Loucy (cell line): ENCODE data around the gene ALPL.

Experiments
- H2AFZ ChIP-seq: fragments of 200-600 bp; sonication (generic); 2 replicates; pipeline ENCODE4 v1.6.0; 2016; ENCODE audit warnings: antibody characterized with exemption, mild to moderate bottlenecking, low read length, moderate library complexity
- H3F3A ChIP-seq: fragments of 200-600 bp; 2 replicates; pipeline ENCODE4 v1.6.0; 2016; ENCODE audit warnings: antibody characterized with exemption, low read depth, mild to moderate bottlenecking
- H3K27me3 ChIP-seq: fragments of 200-600 bp; sonication (generic); 2 replicates; pipeline ENCODE4 v1.6.1; 2014; ENCODE audit warnings: low read length, mild to moderate bottlenecking; ENCODE audit not compliant: insufficient read depth, poor library complexity, severe bottlenecking
- H3K36me3 ChIP-seq: fragments of 200-600 bp; sonication (generic); 2 replicates; pipeline ENCODE4 v1.6.1; 2016; ENCODE audit warnings: low read length; ENCODE audit not compliant: insufficient read depth
- H3K4me1 ChIP-seq: fragments of 200-600 bp; sonication (generic); 2 replicates; pipeline ENCODE4 v1.5.1; 2014; ENCODE audit warnings: low read length, mild to moderate bottlenecking; ENCODE audit not compliant: insufficient read depth, poor library complexity, severe bottlenecking
- H3K4me2 ChIP-seq: fragments of 200-600 bp; sonication (generic); 2 replicates; pipeline ENCODE4 v1.6.0; 2014; ENCODE audit warnings: antibody characterized with exemption, low read length, low read depth, mild to moderate bottlenecking; ENCODE audit not compliant: poor library complexity, severe bottlenecking
- H3K4me3 ChIP-seq: fragments of 200-600 bp; sonication (generic); 2 replicates; pipeline ENCODE4 v1.5.1; 2014; ENCODE audit warnings: low read length, mild to moderate bottlenecking, mixed read lengths; ENCODE audit not compliant: poor library complexity, severe bottlenecking
- H3K79me2 ChIP-seq: fragments of 200-600 bp; sonication (generic); 2 replicates; pipeline ENCODE4 v1.6.1; 2014; ENCODE audit warnings: low read length; ENCODE audit not compliant: insufficient read depth
- H3K9ac ChIP-seq: fragments of 200-600 bp; sonication (generic); 2 replicates; pipeline ENCODE4 v1.6.0; 2014; ENCODE audit warnings: mild to moderate bottlenecking, low read depth, low read length, moderate library complexity; ENCODE audit not compliant: poor library complexity, severe bottlenecking
- H3K9me2 ChIP-seq: fragments of 200-600 bp; sonication (generic); replicated peaks from 2 replicates; pipeline ENCODE4 v1.6.1; 2016; ENCODE audit warnings: low read depth, low read length, mixed read lengths
- H3K9me3 ChIP-seq: fragments of 200-600 bp; sonication (generic); 2 replicates; pipeline ENCODE4 v1.6.1; 2014; ENCODE audit warnings: mild to moderate bottlenecking, antibody characterized with exemption, low read length, low read depth; ENCODE audit not compliant: insufficient read depth
- H4K20me1 ChIP-seq: fragments of 200-600 bp; sonication (generic); 2 replicates; pipeline ENCODE4 v1.6.0; 2014; ENCODE audit warnings: antibody characterized with exemption, low read length, mild to moderate bottlenecking; ENCODE audit not compliant: insufficient read depth, poor library complexity, severe bottlenecking
- CTCF ChIP-seq: fragments of 200-600 bp; sonication (generic); conservative IDR thresholded peaks from 2 replicates; pipeline ENCODE4 v1.5.1; 2014; ENCODE audit warnings: mild to moderate bottlenecking, antibody characterized with exemption, low read length
- EZH2phosphoT487 ChIP-seq: fragments of 200-600 bp; IDR thresholded peaks from 2 replicates; pipeline ENCODE4 v1.6.1; 2018; ENCODE audit warnings: antibody characterized with exemption, mild to moderate bottlenecking, moderate library complexity, borderline replicate concordance

Gene ALPL

GRCh38 chr1:21618059-21618458, 108.8 kb downstream of the ALPL start:
- Histone ChIP-seq H3K4me1 (no peaks in the 10 kb centered on the region), H3K9me2 (no peaks in the 10 kb centered on the region), H3K9ac (no peak overlapping the region), H3K79me2 (no peaks in the 10 kb centered on the region), H3K4me2 (no peak overlapping the region), H3K27me3 (no peaks in the 10 kb centered on the region), H3K36me3 (no peaks in the 10 kb centered on the region), H2AFZ (no peak overlapping the region), H3K9me3 (no peaks in the 10 kb centered on the region), H3F3A (no peaks in the 10 kb centered on the region), H3K4me3 (no peak overlapping the region), H4K20me1 (no peaks in the 10 kb centered on the region)
- TF ChIP-seq EZH2phosphoT487 (no peak), CTCF (no peak)

DNA sequence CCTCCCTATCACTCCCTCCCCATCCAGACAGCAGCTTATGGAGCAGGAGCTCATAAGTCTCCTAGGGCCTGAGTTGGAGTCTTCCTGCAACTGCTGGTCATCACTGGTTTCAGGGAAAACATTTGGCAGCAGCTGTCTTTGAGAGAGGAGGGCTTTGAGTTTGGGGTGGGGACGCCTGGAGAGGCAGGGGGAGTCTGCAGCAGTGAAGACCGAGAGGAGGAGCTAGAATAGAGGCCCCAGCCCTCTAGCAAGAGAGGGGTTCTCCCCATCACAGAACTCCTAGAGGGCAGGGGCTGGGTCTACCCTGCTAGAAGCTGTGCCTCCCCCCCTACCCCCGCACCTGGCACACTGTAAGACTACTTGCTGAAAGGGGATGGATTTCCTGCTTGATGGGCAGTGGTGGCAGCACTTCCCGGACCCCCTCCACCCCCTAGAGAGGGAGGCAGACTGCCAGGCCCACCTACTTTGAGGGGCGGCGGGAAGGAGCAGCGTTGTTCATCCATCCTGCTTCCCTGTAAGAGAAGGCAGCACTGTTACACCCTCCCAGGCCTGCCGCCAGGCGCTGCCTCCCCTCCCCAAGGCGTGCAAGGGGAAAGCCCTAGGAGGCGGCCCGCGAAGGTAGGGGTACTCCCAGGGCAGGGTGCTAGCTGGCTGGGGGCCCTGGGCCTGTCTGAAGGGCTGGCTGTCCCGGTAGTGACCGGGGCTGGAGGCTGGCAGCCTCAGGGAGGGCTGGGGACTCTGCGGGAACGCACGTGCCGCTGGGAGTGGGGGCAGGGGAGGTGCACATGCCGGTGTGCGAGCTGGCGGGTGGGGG, 109.5 kb downstream of the ALPL start:
- no peaks in the 10 kb centered on the region for H3K27me3 ChIP-seq
- no peaks in the 10 kb centered on the region for H4K20me1 ChIP-seq
- H3K4me2 ChIP-seq: no peak overlapping the region
- H3K4me3 ChIP-seq: no peak overlapping the region
- no peak overlapping the region for H3K9ac ChIP-seq
- H2AFZ ChIP-seq: no peak overlapping the region
- no peaks in the 10 kb centered on the region for H3K9me3 ChIP-seq
- H3K4me1 ChIP-seq: no peaks in the 10 kb centered on the region
- no peaks in the 10 kb centered on the region for H3K9me2 ChIP-seq
- H3K79me2 ChIP-seq: no peaks in the 10 kb centered on the region
- no peaks in the 10 kb centered on the region for H3K36me3 ChIP-seq
- TF ChIP-seq CTCF (no peak), EZH2phosphoT487 (no peak)
- no peaks in the 10 kb centered on the region for H3F3A ChIP-seq

GRCh38 chr1:21619375-21619947, 110.2 kb downstream of the ALPL start:
- H3K9ac ChIP-seq: no peak overlapping the region
- no peak overlapping the region for H3K4me3 ChIP-seq
- no peaks in the 10 kb centered on the region for H3K9me2 ChIP-seq
- H3F3A ChIP-seq: no peaks in the 10 kb centered on the region
- H4K20me1 ChIP-seq: no peaks in the 10 kb centered on the region
- H2AFZ ChIP-seq: no peak overlapping the region
- H3K79me2 ChIP-seq: no peaks in the 10 kb centered on the region
- TF ChIP-seq CTCF (no peak), EZH2phosphoT487 (no peak)
- H3K4me1 ChIP-seq: no peaks in the 10 kb centered on the region
- no peaks in the 10 kb centered on the region for H3K9me3 ChIP-seq
- H3K36me3 ChIP-seq: no peaks in the 10 kb centered on the region
- no peaks in the 10 kb centered on the region for H3K27me3 ChIP-seq
- H3K4me2 ChIP-seq: no peak overlapping the region
